Measurements from ENCODE around the gene UQCRC2.
"Not testable (repeated sequence)": the region's sequence is repeated elsewhere in the genome, so short reads cannot be mapped to it uniquely, and the experiment has no call there.

UQCRC2 gene

DNA sequence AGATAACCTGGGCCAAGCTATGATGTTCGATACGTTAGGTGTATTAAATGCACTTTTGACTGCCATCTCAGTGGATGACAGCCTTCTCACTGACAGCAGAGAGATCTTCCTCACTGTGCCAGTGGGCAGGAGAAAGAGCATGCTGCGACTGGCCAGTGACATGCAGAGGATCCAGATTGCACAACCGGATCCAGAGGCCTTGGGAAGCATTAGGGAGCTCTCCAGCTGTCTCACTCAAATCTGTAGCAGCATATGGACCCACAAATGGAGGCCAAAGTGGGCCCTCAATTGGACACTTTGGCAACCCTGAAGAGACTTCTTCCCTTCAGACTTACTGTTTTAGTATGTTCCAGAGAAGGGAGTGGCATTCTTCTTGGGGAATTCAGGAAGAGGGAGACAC is 26.9 kb downstream of the UQCRC2 start:
- DNase-seq (ENCODE audit: low read depth in 4 of 4, low spot score in 1 of 4): no peak

DNA sequence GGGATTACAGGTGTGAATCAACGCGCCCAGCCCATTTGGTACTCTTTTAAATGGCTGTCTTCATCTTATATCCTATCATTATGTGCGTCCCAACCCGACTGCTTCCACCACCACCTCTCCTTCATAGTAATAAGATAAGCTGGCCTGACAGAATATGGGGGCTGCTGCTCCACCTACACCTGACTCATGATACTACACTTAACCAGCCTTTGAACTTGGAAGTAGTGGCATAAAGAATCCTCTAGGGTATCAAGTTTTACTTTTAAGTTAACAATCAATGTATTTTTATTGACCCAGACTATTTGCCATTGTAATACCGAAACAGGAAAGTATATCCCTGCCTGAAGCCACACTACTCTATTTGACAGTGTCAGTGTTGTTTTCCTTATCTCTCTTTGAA is 28.9 kb downstream of the UQCRC2 start:
- no peak for DNase-seq (ENCODE audit: low read depth in 4 of 4, low spot score in 1 of 4)

DNA sequence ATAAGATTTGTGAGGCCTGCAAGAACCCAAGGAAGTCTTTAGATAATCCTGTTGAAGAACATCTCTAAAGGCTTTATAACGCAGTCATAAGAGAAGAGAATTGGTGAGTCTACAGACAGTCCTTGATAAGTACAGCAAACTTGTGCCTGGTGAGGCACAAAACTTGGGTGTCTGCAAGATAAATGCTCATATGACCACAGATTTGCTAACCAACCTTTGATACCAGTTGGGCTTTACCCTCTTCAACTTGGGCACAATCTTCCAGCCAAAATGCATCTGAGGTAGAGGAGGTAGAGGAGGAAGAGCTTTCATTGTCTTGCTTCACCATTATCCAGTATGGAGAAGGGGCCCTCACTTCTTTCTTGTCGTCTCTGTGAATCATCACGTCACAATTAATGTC is 30.9 kb downstream of the UQCRC2 start:
- DNase-seq (ENCODE audit: low read depth in 4 of 4, low spot score in 1 of 4): no peak

DNA sequence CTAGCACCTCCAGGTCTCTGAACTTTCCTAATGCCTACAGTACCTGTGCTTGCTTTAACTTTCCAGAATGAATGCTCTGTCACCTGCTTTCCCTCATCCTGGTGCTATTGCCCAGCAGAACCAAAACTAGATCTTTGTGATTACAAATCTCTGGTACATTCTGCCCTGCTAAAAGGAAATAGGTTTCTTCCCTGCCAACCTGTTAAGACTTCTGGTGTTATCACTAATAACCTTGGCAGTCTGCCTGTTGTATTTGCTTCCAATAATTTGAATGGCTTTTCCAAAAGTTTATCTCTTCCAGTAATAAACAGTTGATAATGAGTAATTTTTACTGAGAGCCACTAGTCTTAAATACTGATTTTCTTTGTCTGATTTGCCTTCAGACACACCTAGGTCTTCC is 32.4 kb downstream of the UQCRC2 start:
- DNase-seq (ENCODE audit: low read depth in 4 of 4, low spot score in 1 of 4): no peak

DNA sequence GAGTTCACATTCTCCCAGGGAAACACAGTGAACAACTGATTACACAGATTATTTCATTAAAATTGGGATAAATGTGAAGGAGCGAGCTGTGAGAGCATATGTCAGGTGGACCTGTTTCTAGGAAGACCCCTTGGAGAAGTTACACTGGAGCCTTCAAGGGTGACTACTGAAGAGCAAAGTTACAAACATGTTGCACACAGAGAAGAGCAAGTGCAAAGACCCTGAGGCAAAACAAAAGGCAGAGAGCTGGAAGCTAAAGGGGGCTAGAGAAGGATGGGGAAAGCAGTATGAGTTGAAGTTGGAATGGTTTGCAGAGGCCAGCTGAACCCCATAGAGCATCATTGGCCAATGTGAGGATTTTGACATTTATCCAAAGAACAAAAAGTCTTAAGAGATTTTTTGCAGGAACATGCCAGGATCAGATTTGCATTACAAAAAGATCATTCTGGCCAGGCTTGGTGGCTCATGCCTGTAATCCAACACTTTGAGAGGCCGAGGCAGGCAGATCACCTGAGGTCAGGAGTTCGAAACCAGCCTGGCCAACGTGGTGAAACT is 33.6 kb downstream of the UQCRC2 start:
- no peak for DNase-seq (ENCODE audit: low read depth in 4 of 4, low spot score in 1 of 4)

DNA sequence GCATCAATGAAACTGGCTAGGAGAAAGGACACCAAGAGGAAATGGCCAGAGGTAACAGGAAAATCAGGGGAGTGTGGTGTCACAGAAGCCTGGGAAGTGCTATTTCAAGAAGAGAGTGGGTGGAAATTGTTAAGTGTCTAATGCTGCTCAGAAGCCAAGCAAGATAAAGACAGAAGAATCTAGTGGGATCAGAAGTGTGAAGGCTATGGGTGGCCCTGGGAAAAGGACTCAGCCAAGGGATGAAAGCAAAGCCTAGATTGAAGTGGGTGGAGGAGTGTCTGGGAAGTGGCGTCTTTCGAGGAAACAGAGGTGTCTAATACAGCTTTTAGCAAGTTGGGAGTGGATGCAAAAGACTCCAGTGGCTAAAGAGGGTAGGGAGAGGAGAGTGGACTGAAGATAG is 34.3 kb downstream of the UQCRC2 start:
- no peak for DNase-seq (ENCODE audit: low read depth in 4 of 4, low spot score in 1 of 4)

DNA sequence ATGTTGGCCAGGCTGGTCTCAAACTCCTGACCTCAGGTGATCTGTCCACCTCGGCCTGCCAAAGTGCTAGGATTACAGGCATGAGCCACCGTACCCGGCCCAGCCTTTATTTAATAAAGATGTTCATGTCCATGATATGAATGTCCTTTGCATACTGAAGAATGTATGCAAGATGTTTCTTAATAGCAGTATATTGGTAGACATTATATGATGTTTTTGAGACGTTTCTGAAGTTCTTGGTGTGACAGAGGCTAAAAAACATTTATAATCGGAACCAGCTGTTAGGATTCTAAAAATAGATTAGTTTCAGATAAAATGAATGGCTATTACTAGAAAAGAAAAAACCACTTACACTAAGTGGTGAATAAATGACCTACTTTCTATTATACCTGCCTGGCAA is 36.0 kb downstream of the UQCRC2 start:
- no peak for DNase-seq (ENCODE audit: low read depth in 4 of 4, low spot score in 1 of 4)

DNA sequence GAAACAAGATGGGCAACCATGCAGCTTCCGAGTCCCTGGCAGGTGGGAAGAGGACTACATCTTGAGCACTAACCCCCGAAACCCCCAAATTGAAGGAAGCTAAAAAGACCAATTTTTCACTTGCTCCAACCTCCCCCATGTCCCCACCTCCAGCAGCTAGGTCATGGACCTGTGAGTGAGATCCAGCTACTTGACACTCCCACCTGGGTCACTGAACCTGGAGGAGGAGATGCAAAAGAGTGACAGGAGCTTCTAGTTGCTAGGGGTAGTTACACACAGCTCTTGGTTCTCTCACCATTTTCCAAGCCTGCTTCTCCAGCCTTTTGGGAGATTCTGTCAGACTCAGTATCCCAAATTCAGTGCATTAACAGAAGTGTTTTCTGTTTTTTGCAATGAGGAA is 36.6 kb downstream of the UQCRC2 start:
- no peak for DNase-seq (ENCODE audit: low read depth in 4 of 4, low spot score in 1 of 4)

DNA sequence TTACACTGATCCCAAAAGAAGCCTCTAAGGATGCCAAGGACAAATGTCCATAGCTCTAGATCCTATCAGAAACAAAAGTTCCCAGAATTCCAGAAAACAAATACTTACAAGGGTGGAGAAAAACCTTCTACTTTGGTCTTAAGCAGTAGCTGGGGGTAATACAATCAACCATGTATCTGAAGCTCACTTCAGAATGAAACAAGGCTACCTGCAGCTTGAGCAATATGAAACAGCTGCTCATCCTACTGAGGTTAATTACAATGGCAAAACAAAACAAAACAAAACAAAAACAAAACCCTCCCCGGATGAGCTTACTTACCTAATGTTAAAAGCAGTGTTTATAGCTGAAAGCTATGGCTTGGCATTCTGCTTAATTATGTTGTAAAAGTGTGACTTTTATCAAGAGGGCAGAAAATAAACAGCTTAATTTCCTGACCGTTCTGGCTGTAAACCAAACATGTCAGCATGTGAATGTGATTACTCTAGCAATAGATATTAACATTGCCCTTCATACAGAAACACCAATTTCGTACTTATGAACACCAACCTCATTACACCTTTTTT is 37.3 kb downstream of the UQCRC2 start:
- DNase-seq (ENCODE audit: low read depth in 4 of 4, low spot score in 1 of 4): no peak

DNA sequence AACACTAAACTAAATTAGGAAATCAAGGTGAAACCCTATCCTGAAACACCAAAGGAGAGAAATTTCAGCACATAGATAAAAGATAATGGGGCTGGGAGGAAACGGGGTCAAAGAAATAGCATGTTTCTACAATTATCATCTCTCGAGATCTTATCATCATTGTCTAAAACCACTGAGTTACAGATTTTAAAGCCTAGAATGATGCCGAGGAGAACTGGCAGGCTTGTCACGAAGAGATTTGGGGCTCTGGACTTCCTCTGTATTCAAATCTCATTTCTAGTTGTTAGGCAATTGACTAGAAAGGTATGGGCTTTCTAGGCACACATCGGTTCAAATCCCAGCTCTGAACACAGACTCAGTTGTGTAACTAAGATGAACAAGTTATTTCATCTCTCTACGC is 38.5 kb downstream of the UQCRC2 start:
- no peak for DNase-seq (ENCODE audit: low read depth in 4 of 4, low spot score in 1 of 4)

DNA sequence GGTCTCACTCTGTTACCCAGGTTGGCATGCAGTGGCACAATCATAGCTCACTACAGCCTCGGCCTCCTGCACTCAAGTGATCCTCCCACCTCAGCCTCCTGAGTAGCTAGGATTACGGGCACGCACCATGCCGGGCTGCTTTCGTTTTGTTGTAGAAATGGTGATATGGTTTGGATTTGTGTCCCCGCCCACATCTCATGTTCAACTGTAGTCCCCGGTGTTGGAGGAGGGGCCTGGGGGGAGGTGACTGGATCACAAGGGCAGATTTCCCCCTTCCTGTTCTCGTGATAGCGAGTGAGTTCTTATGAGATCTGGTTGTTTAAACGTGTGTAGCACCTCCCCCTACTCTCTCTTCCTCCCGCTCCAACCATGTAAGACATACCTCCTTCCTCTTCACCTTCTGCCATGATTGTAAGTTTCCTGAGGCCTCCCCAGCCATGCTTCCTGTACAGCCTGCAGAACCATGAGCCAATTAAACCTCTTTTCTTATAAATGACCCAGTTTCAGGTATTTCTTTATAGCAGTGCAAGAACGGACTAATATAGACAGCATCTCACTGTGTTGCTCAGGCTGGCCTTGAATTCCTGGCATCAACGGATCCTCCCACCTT is 41.8 kb downstream of the UQCRC2 start:
- DNase-seq (ENCODE audit: low read depth in 4 of 4, low spot score in 1 of 4): no peak

DNA sequence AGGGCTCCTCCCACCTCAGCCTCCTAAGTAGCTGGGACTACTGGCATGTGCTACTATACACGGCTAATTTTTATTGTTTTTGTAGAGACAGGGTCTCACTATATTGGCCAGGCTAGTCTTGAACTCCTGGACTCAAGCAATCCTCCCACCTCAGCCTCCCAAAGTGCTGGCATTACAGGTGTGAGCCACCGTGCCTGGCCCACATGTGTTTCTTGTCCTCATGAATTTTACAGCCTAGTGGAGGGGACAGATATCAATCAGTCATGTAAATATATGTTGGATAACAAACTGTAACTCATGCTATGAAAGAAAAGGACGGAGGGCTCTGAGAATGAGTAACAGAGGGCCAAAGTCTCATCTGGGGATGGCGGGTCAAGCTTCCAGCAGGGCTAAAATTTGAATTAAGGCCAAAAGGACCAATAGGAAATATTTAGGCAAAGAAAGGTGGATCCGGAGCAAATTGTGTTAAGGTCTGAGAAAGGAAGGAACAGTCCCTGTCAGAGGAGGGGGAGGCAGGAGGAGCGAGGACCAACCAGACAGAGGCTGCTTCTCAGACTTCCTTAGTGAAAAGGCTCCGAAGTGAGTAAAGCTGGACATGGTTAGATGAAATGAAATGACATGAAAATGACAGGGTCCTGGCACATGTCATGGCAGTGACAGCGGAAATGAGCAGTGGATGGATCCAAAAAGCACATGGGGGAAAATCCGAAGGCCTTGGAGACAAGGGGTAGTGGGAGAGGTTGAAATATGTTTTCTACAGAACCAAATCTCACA is 43.9 kb downstream of the UQCRC2 start:
- DNase-seq (ENCODE audit: low read depth in 4 of 4, low spot score in 1 of 4): no peak

DNA sequence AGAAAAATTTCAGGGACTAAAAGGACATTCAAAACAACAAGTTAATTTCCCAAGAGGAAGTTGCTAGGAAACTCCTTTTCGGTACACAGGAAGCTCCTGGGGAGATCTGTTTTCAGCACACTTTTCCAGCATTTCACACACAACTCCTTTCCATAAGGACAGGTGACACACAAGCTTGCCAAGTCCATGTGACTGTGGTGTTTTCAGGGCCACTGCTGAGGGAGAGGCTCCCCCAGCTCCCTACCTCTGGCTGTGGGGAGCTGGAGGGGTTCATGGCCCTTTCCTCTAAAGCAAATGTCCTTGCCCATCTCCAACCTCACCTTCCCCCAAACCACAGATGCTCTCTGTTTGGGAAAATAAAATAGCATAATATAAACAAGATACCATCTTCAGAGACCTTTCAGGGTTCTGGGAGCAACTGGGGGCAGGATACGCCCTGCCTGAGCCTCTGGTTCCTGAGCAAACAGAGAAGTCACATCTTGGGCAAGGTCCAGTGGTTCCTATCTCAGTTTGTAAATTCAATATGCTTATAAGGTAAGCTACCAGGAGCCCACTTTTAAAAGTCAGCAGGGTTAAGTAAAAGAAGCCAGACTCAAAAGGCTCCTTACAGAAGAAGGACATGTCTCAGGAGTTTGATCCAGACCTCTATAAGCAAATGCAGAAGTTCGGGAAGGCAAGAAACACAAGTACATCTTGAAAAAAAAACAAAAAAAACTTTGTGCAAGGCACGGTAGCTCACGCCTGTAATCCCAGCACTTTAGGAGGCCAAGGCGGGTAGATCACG is 44.7 kb downstream of the UQCRC2 start:
- DNase-seq (ENCODE audit: low read depth in 4 of 4, low spot score in 1 of 4): no peak

DNA sequence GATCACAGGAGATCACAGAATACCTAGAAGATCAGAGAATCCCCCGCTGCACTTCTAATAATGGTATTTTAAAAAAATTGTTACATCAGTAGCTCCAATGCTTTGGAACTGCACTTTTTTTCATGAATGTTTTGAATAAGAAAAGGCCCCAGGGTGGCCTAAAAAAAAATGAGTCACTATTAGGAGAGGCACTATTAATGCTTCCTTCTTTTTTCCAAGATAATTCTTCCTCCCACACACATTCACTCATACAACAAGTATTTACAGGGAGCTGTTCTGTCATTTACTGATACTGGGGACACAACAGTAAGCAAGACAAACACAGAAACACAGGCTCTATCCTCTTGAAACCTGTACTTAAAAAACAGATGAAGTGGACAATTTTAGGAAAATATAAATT is 48.4 kb downstream of the UQCRC2 start:
- DNase-seq (ENCODE audit: low read depth in 4 of 4, low spot score in 1 of 4): no peak

DNA sequence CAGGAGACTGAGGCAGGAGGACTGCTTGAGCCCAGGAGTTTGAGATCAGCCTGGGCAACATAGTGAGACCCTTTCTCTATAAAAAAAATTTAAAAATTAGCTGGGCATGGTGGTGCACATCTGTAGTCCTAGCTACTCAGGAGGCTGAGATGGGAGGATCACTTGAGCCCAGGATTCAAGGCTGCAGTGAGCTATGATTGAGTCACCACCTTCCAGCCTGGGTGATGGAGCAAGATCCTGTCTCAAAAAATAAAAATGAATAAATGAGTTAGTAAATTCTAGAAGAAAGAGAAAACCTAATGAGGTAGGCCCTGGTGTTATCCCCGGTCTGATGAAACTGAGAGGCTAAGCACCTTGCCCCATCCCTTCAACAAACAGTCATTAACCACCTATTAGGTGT is 48.9 kb downstream of the UQCRC2 start:
- DNase-seq (ENCODE audit: low read depth in 4 of 4, low spot score in 1 of 4): not testable (repeated sequence)

DNA sequence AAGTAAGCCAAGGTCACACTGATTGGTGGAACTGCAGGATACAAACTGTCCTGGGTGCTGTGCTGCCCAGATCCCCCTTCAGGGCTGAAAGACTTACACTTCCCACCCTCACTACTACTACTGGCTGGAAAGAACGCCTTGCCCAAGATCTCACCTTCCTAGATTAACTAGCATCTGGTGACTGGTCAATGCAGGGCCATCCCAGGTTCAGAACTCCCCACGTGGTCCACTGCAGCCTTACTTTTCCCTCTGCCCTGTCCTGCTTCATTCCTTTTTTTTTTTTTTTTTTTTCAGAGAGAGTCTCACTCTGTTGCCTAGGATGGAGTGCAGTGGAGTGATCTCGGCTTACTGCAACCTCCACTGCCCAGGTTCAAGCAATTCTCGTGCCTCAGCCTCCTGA is 50.0 kb downstream of the UQCRC2 start:
- no peak for DNase-seq (ENCODE audit: low read depth in 4 of 4, low spot score in 1 of 4)

DNA sequence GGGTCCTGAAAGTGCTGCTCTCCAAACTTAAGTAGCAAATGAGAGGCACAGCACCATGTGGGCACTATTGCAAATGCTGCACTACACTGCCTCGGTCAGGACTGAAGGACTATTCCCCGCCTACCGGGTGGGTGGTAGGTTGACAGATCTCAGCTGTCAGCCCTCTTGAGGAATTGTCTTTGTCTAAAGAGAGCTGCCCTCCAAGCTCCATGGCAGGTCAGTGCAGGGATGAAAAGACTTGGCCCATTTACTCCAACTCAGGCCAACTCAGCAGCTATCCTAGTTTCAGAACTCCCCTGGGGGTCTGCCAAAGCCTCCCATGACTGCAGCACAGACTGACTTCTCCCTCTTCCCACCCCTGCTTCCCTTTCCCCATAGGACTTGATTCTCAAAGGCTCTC is 51.2 kb downstream of the UQCRC2 start:
- no peak for DNase-seq (ENCODE audit: low read depth in 4 of 4, low spot score in 1 of 4)

DNA sequence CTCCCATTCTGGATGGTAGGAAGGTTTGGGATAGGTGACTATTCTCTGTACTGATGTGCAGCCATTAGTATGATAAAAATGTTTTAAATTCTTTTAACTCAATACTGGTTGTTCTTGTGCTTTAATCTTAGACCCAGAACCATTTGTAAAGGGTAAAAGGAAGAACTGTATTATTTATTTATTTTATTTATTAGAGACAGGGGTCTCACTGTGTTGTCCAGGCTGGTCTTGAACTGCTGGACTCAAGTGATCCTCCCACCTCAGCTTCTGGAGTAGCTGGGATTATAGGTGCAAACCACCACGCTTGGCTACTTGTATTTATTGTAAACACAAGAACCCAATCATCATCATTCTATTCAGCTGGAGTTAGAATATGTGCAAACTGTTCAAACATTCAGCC is 52.6 kb downstream of the UQCRC2 start:
- DNase-seq (ENCODE audit: low read depth in 4 of 4, low spot score in 1 of 4): no peak

DNA sequence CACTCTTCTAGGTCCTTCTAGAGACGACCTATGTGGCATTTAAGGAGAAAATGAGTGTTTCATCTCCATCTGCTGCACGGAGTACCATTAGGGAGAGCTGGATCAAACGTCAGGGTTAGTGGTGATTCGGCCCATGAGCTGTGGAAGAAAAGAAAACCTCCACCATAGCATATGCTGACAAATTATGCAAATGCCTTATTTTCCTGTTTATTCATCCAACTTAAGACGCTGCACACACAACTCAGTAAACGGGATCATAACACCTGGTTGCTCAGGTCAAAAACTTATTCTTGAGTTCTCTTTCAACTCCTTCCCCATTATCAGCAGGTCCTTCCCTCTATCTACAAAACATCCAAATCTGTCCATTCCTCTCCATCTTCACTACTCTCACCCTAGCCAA is 53.5 kb downstream of the UQCRC2 start:
- no peak for DNase-seq (ENCODE audit: low read depth in 4 of 4, low spot score in 1 of 4)

DNA sequence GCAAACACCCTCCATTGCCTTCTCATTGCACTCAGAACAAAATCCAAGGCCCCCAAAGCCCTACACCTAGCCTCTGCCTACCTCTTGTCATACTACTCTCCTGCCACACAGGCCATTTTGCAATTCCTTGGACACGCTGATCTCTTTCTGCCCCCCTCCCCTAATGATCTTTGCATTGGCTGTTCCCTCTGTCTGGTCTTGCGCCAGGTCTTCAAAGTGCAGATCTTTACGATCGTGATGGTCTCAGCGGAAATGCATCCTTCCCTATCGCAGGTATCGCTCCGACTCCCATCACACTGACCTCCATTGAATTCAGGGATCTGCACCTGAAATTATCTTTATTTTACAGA is 54.0 kb downstream of the UQCRC2 start:
- no peak for DNase-seq (ENCODE audit: low read depth in 4 of 4, low spot score in 1 of 4)

DNA sequence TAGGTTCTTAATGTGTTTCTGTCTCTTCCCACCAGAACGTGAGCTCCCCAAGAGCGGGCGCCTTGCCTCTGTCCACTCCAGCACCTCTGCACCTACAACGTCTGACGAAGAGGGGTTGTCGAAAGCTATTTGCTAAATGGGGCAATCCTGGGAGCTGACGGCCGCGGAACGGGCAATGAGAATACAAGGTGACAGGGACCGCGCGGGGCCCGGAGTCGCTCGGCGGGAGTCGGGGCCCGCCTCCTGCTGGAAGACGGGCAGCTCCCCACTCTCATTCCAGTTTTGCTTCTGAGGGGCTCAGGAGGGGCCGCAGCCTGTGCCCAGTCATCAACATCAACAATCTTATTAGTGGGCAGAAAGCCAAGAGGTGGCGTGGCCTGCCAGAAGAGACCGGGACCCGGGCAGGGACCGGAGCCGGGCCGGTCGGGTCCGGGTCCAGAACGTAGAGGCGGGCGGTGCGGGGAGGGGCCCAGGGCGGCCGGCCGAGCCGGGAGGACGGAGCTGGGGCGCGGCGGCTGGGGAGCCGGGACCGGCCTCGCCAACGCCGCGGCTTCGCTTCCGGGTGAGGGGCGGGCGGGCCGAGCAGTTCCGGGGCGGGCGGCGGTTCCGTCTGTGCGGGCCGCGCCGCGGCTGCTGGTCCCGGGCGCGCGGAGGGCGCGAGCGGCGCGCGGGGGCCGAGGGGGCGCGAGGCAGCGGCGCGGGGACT is 54.5 kb downstream of the UQCRC2 start, which contains the start of gene MOSMO:
Gene MOSMO (plus strand): TSS at position 603 of the 706 bp plus-strand sequence. CDS start 191 bp downstream, outside the sequence.
- DNase-seq (ENCODE audit: low read depth in 4 of 4, low spot score in 1 of 4): peak; percentile 32 to 67 (median 54)

Data from stimulated activated CD4-positive, alpha-beta T cell treated with anti-CD3 and anti-CD28 coated beads, Interleukin-1b, Interleukin-23, amount 100 ng/mL, for 24 hours (primary cell).